Transverse colon (tissue), 3 donors: ENCODE measurements around the gene AIG1.
"Not testable (repeated sequence)": the region's sequence is repeated elsewhere in the genome, so short reads cannot be mapped to it uniquely, and the experiment has no call there.

Experiments used
- POLR2A ChIP-seq: fragments of 450-650 bp; IDR thresholded peaks from one replicate; pipeline ENCODE4 v1.6.1; 2016; ENCODE audit warnings: antibody characterized with exemption, mild to moderate bottlenecking, moderate library complexity
- TF ChIP-seq, protein P1 (sequence below), 5 experiments: fragments of 200-600 bp in 3 of 5; fragments of 450-650 bp in 2 of 5; sonication (generic) in 3 of 5; IDR thresholded peaks; 1 replicate in 2 of 5; 2 replicates in 3 of 5; pipeline ENCODE4 v1.5.1; 2016 to 2017; ENCODE audit warnings: antibody characterized with exemption in 5 of 5, inconsistent platforms in 3 of 5, mild to moderate bottlenecking in 2 of 5, moderate library complexity in 1 of 5

DNA sequence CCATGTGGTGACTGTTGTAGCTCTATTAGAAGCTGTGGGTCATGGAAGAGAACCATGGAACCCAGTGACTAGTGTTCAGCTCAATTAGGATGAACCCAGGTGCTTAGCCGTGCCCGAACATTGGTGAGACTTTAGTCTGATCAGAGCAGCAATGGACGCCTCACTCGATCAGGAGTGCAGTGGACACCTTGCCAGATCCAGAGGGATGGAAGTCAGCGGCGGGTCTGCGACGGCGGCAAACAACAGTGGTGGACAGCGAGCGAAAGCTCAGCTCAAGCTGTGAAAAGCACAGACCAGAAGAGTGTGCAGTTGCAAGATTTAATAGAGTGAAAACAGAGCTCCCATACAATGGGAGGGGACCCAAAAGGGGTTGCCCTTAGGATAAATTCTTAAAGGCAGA is 26.6 kb downstream of the AIG1 start:
- TF ChIP-seq, protein P1, sequence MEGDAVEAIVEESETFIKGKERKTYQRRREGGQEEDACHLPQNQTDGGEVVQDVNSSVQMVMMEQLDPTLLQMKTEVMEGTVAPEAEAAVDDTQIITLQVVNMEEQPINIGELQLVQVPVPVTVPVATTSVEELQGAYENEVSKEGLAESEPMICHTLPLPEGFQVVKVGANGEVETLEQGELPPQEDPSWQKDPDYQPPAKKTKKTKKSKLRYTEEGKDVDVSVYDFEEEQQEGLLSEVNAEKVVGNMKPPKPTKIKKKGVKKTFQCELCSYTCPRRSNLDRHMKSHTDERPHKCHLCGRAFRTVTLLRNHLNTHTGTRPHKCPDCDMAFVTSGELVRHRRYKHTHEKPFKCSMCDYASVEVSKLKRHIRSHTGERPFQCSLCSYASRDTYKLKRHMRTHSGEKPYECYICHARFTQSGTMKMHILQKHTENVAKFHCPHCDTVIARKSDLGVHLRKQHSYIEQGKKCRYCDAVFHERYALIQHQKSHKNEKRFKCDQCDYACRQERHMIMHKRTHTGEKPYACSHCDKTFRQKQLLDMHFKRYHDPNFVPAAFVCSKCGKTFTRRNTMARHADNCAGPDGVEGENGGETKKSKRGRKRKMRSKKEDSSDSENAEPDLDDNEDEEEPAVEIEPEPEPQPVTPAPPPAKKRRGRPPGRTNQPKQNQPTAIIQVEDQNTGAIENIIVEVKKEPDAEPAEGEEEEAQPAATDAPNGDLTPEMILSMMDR (IDR thresholded peaks at IDR 0.05): not testable (repeated sequence)
- TF ChIP-seq POLR2A: not testable (repeated sequence)
